Esophagus muscularis mucosa (tissue), 3 donors: ENCODE measurements around the gene RMND1.

ENCODE experiments used
- CTCF ChIP-seq, 3 experiments: fragments of 200-600 bp in 2 of 3; fragments of 450-650 bp in 1 of 3; sonication (generic) in 2 of 3; IDR thresholded peaks; one replicate each; pipeline ENCODE4 v1.5.1; 2017 to 2019; ENCODE audit warnings: antibody characterized with exemption in 3 of 3, mild to moderate bottlenecking in 2 of 3, moderate library complexity in 1 of 3
- POLR2A ChIP-seq: fragments of 450-650 bp; IDR thresholded peaks from one replicate; pipeline ENCODE4 v1.6.1; 2017; ENCODE audit warnings: antibody characterized with exemption, moderate library complexity, mild to moderate bottlenecking, low read depth

- no peak for TF ChIP-seq CTCF (IDR thresholded peaks at IDR 0.05)
- TF ChIP-seq POLR2A: no peak
Measured at GRCh38 chr6:151495380-151495779, 43.5 kb upstream of the RMND1 start.
